Activated B cell treated with CpG ODN at 0.5 μM for 24 hours (primary cell): ENCODE results near the gene SYNE4. TPM values are rescaled to one million over a fixed set of nuclear protein-coding genes. Genes with fewer than 3 reads are reported as not detected.
A peak's percentile ranks its signal among the peaks of the same experiment; 100 is the strongest.

ENCODE experiments used
- ATAC-seq: fragments of 200-7000 bp; cut with Tn5 transposase; one replicate; pipeline ENCODE4 v1.10.0; 2021; ENCODE audit warnings: low read depth, mild to moderate bottlenecking, moderate library complexity
- CTCF ChIA-PET: fragments of 350-600 bp; sonication (Branson Sonifier 250); formaldehyde crosslinking; loops from one replicate; lab custom pipeline; 2021; ENCODE audit warnings: antibody characterized with exemption; lab: Charles Lee
- POLR2A ChIA-PET: fragments of 350-600 bp; sonication (Branson Sonifier 250); formaldehyde crosslinking; loops from one replicate; lab custom pipeline; 2021; ENCODE audit warnings: antibody characterized with exemption; lab: Charles Lee
- DNase-seq: peaks from one replicate; pipeline ENCODE4 v3.0.0; 2022
- H3K27ac Mint-ChIP-seq: one replicate; pipeline ENCODE4 v1.8.0; 2020; ENCODE audit warnings: mixed read lengths
- H3K27me3 Mint-ChIP-seq: one replicate; pipeline ENCODE4 v1.8.0; 2021; ENCODE audit warnings: mixed read lengths
- H3K36me3 Mint-ChIP-seq: one replicate; pipeline ENCODE4 v1.8.0; 2021; ENCODE audit warnings: low read depth, mixed read lengths
- H3K4me1 Mint-ChIP-seq: one replicate; pipeline ENCODE4 v1.8.0; 2021; ENCODE audit warnings: mixed read lengths
- H3K4me3 Mint-ChIP-seq: one replicate; pipeline ENCODE4 v1.8.0; 2020; ENCODE audit warnings: mild to moderate bottlenecking, mixed read lengths
- H3K9me3 Mint-ChIP-seq: one replicate; pipeline ENCODE4 v1.8.0; 2020; ENCODE audit warnings: mixed read lengths
- CTCF ChIP-seq: fragments of 200-600 bp; IDR thresholded peaks from one replicate; pipeline ENCODE4 v1.8.0; 2022; ENCODE audit warnings: antibody characterized with exemption, mild to moderate bottlenecking
- intact Hi-C: fragments of 100-400 bp; cut with micrococcal nuclease; formaldehyde crosslinking; loops from one replicate; pipeline ENCODE4 v1.15.1; 2024
- total RNA-seq: library from RNA; stranded (reverse); gene quantifications from 2 replicates; pipeline ENCODE4 v1.2.3, GENCODE V29; 2022

The SYNE4 gene
- total RNA-seq, 1 donor from 2014 or later: 3.7 TPM

DNA sequence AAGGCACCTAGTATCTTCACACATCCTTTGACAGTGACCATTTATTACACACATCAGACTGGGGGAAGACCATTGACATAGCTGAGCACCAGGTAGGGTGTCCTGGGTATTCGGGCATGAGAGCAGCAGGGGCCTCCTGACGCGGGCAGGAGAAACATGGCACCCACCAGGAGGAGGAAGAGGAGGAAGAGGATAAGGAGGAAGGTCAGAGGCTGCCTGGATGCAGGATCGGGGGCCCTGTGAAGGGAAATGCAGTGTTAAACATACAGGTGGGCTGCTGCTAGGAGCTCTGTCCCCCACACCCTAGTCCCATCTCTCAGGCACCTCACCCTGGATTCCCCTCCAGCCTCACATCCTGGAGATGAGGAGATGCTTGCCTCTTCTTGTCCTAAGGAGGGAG is 5.3 kb downstream of the SYNE4 start:
- Mint-ChIP-seq H3K4me1 (peaks cover 3% of the 10 kb centered on the region), H3K27ac (no peak overlapping the region), H3K27me3 (no peaks in the 10 kb centered on the region), H3K36me3 (peaks cover 19% of the 10 kb centered on the region), H3K4me3 (no peak overlapping the region), H3K9me3 (no peaks in the 10 kb centered on the region)
- intact Hi-C loops: no loop called here
- TF ChIP-seq CTCF: no peak
- ChIA-PET CTCF (no interaction called here), POLR2A (interaction anchor here (0.6 kb wide), 1 partner anchor 115 kb away, joined by 3 read pairs; no protein-coding TSS in a partner anchor)
- no peak for DNase-seq
- no peak for ATAC-seq

DNA sequence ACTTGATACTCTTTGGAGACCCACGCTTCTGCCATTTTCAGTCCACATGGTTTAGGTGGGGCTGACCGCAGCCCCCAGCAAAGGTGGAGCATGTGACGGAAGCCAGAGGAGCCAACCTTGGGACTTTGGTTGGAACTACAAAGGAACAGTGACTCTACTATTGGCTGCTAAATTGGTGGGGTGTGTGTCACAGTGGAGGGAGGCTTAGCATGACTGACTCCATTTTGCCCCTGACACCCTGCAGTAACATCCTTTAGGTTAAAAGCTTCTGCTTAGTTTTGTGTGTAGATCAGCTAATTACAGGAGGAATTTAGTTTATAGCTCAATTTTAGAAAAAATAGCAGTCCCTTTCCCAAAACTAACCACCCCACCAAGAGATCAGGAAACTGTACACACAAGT is 7.0 kb downstream of the SYNE4 start:
- no peak overlapping the region for H3K4me3 Mint-ChIP-seq
- ChIA-PET CTCF (no interaction called here), POLR2A (no interaction called here)
- H3K4me1 Mint-ChIP-seq: peaks cover 13% of the 10 kb centered on the region
- intact Hi-C loops: no loop called here
- no peaks in the 10 kb centered on the region for H3K9me3 Mint-ChIP-seq
- H3K27me3 Mint-ChIP-seq: no peaks in the 10 kb centered on the region
- peaks cover 29% of the 10 kb centered on the region for H3K36me3 Mint-ChIP-seq
- no peak for DNase-seq
- no peak for TF ChIP-seq CTCF
- no peak for ATAC-seq
- no peak overlapping the region for H3K27ac Mint-ChIP-seq

DNA sequence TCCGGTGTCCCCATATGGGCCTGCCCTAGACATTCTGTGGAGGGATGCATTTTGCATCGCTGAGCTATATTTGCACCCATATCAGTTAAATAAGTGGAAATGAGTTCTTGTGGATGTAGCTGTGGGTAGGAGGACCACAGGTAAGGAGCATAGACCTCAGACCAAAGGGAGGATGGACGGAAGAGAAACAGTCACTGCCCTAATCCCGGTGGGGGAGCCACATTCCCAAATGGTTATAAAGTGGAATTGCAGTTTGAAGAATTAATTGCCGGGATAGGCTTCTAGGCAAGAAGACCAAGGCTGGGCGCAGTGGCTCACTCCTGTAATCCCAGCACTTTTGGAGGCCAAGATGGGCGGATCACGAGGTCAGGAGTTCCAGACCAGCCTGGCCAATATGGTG is 11.8 kb downstream of the SYNE4 start:
- Mint-ChIP-seq H3K27ac (no peak overlapping the region), H3K4me1 (peaks cover 33% of the 10 kb centered on the region), H3K9me3 (no peaks in the 10 kb centered on the region), H3K27me3 (no peaks in the 10 kb centered on the region), H3K36me3 (peaks cover 28% of the 10 kb centered on the region), H3K4me3 (peak overlapping the region; percentile 84)
- intact Hi-C loops: no loop called here
- DNase-seq (no peak), ATAC-seq (no peak)
- TF ChIP-seq CTCF: no peak
- ChIA-PET CTCF (no interaction called here), POLR2A (interaction anchor here (0.6 to 2.0 kb wide), 3 partner anchors 15 to 968 kb away, joined by 4 to 19 read pairs (median 10); partner anchors contain the start of gene ALKBH6)

GRCh38 chr19:35995048-35995993 is 13.3 kb downstream of the SYNE4 start, which contains the start of gene SDHAF1:
Gene SDHAF1, plus strand, starts transcription at chr19:35995188. Its CDS starts 87 bp downstream, at chr19:35995275.
- Mint-ChIP-seq H3K4me1 (peaks cover 33% of the 10 kb centered on the region), H3K27ac (peak within 1 kb of the TSS; percentile 94), H3K4me3 (peak within 1 kb of the TSS; percentile 94), H3K36me3 (peaks cover 20% of the 10 kb centered on the region), H3K9me3 (no peaks in the 10 kb centered on the region), H3K27me3 (no peaks in the 10 kb centered on the region)
- DNase-seq (peak; percentile 88), ATAC-seq (peak; percentile 94)
- intact Hi-C loops: loop anchor here (1.0 kb wide), 4 partner anchors 19 to 250 kb away; partner anchors contain the start of genes ALKBH6, PSENEN, TBCB and THAP8
- ChIA-PET CTCF (interaction anchor here (1.0 kb wide), 1 partner anchor 58 kb away, joined by 3 read pairs; the partner anchor contains the start of gene THAP8), POLR2A (interaction anchor here (0.5 to 2.8 kb wide), 4 partner anchors 19 to 618 kb away, joined by 3 to 17 read pairs (median 6); partner anchors contain the start of genes ALKBH6, POLR2I, THAP8 and WDR62)
- TF ChIP-seq CTCF: no peak
